Activated CD4-positive, alpha-beta T cell treated with anti-CD3 and anti-CD28 coated beads, Interleukin-2, amount 50 U/mL, for 48 hours (primary cell): ENCODE data around the gene PBXIP1.
A peak's percentile ranks its signal among the peaks of the same experiment; 100 is the strongest.
"Not testable (repeated sequence)": the region's sequence is repeated elsewhere in the genome, so short reads cannot be mapped to it uniquely, and the experiment has no call there.

Source experiments
- DNase-seq, 2 experiments: peaks; one replicate each; pipeline ENCODE4 v3.0.0-alpha.2; 2020

Gene PBXIP1

DNA sequence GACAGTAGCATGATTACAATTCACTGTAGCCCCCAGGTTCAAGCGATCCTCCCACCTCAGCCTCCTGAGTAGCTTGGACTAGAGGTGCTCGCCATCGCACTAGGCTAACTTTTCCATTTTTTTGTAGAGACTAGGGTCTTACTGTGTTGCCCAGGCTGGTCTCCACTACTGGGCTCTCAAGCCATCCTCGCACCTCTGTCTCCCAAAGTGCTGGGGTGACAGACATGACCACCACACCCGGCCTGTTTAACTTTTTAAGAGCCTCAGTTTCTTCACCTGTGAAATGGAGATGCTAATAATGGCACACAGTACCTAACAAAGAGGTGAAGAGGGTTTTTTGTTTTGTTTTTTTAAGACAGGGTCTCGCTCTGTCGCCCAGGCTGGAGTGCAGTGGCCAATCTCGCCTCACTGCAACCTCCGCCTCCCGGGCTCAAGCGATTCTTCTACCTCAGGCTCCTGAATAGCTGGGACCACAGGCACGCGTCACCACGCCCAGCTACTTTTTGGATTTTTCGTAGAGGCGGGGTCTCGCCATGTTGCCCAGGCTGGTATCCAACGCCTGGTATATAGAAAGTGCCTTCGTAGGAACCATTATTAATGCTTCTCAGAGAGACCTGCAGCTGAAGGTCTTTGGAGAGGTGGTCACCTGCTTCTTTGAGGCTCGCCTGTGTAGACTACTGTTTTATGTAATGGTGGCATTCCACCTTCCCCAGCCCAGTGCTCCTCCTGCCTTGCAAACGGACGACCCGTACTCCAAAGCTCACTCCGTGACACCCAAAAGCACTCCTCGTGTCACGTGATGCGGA lies 19.9 kb downstream of the PBXIP1 start:
- DNase-seq, result peak; percentile 35 to 52

DNA sequence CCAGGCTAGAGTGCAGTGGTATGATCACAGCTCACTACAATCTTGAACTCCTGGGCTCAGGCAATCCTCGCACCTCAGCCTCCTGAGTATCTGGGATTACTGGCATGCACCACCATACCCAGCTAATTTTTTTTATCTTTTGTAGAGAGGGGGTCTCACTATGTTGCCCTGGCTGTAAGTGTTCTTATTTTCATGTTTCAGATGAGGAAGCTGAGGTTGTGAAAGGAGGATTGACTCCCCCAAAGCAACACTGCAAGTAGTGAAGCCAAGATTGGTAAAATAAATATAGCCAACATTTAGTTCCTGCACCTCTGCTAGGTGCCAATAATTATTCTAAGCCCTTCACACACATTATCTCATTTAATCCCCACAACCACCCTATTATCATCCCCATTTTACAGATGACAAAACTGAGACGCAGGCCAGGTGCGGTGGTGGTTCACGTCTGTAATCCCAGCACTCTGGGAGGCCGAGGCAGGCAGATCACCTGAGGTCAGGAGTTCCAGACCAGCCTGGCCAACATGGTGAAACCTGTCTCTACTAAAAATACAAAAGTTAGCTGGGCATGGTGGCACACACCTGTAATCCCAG lies 21.4 kb downstream of the PBXIP1 start:
- DNase-seq, result no peak

DNA sequence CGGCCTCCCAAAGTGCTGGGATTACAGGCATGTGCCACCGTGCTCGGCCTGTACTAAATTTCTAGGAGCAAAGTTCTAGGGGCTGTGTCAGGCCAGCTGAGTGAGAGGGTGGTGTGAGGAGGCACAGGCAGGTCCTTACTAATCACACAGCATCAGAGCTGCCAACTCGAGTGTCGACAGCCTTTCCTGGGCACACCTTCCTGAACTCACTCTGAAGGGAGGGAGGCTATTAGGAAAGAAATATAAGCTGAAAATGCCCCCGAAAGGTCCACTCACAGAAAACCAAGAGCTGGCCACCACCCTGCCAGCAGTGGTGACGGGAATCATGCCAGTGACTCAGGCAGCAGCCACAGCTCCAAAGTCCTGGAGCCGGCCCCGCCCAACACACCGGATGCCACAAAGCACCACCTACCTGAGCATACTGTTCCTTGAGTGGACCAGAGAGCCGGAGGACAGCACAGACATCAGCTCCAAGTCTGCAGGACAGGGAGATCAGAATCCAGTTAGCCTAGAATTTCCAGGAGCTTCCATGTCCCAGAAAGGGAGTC lies 23.9 kb downstream of the PBXIP1 start:
- DNase-seq, result no peak

DNA sequence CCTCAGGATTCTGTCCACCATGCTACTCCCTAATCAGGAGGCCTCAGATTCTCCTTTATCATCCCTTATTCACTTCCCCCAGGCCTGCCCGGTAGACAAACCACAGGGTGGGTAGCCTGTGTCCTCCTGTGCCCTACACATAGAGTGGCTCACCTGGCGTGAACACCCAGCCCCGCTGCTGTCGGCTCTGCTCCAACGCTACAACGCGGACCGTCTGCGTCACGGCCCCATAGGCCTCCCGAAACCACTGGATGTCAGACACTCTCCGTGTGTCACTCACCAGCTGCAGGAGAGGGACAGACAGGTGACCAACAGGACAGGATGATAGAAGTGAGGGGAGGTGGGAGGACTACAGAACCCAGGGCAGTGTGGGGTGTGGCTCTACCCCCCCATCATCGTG lies 29.7 kb downstream of the PBXIP1 start:
- DNase-seq, result no peak

DNA sequence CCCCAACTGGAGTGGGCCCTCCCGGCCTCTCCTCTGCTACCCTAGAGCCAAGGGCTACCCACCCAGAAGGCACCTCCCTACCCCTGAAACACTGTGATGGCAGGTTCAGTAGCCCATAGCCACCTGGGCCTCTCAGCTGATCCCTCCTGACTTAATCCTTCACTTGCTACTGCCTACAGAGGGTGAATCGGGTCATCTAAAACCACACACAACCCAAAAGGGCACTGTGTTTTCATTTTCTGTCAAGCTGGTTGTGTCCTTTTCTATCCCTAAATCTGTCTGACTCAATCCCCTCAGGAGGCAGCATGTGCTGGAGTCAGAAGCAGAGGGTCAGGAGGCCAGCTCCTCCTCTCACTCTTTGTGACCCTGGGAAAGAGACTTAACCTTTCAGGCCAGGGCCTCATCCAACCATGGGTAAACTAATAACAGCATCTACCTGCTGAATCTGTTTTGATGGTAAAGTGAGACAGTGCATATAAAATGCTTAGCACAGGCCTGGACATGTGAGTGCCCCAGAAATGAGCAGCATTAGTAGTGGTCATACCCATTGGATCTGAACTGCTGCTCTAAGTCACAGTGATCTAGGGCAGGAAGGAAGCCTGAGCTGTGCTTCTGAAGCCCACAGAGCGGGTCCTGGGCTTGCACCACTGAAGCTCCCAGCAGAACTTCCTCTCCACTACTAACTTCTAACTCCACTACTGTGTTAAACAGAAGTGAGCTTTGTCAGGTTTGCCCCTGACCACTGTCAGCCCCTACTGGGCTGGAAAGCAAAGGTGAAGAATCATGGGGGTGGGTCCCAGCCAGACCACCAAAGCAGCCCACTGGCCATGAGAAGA lies 30.3 kb downstream of the PBXIP1 start:
- DNase-seq, result no peak

DNA sequence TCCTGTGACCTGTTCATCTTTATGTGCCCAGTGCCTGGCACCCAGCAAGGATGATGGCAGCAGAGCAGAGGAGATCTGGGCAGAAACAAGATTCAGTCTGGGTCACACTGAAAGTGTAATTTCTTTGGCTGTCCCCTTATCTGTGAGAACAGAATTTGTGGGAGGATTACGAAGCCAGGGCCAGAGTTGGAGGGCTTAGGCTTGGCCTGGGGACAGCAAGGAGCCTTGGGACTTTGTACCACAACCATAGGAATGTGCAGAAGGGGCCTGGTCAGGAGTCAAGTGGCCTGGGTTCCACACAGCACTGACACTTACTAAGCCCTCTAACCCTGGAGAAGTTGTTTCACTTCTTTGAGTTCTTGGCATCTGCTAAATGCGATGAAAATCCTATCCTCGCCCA lies 32.2 kb downstream of the PBXIP1 start:
- DNase-seq, result no peak

DNA sequence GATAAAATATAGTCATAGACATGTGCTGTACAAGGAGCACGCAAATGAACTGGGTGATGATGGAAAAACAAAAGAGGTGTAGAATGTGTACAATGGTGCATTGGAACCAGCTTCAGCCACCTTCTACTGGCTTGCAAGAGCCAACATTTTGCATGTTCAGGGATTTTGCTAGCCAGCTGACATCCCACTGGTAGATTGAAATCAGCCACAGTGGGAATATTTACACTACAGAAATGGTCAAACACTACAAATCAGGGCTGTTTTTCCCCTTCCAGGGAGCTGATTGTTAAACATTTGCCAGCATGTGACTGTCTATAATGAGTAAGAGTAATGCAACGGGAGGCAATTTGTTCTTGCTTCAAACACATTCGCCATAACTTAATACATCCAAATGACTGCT lies 42.6 kb downstream of the PBXIP1 start:
- DNase-seq, result no peak

DNA sequence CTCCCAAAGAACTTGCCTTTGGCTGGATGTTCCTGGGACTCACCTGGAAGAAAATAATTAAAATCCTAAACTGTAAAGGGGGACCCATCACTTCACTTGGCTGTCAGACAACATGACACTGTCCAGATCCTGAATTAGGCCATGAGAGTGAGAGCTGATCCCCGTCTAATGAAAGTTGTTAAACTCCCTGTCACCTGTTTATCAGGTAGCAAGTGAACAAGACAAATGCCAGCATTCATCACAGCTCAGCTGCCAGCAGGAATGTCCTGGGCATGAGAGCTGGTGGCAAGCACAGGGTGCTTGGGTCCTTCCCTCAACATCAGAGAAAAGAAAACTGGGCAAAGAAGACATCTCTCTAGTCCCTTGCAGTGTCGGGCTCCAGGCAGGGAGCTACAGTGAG lies 43.1 kb downstream of the PBXIP1 start:
- DNase-seq, result no peak

DNA sequence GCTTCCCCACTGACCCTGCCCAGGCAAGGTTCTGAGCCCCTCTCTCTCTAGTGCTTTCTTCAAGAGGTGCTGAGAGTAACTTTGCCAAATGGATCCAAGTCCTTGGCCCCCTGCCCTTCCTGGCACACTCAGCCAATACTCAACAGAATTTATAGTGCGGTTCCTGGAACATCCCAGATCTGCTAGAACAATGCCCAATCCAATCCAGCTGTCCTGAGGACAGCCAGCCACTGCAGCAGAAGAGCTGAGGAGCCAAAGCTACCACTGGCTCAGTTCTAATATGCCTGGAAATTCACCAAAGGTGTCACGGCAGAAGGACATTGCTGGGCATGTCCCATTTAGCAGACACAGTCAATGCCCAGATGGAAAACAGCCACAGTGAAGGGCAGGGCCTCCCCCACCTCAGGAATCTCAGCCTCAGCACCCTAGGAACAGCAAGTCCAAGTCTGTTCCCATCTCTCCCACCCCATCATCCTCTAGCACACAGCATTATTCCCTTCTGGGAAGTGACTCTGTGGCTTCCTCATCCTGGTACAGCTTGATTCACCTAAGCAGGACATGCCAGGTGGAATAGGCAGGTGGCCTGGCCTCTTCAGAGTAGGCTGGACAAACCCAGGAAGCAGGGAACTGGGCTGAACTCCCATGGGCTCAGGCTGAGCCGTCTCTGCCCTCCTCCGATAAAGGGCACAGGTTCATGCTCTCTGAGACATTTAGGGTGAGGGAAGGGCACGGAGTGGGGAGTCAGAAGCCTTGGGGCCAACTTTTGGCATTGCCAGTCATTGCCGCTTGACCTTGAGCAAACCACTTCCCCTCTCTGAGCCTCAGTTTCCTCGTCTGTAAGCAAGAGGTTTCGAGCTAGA lies 44.0 kb downstream of the PBXIP1 start:
- no peak for DNase-seq

DNA sequence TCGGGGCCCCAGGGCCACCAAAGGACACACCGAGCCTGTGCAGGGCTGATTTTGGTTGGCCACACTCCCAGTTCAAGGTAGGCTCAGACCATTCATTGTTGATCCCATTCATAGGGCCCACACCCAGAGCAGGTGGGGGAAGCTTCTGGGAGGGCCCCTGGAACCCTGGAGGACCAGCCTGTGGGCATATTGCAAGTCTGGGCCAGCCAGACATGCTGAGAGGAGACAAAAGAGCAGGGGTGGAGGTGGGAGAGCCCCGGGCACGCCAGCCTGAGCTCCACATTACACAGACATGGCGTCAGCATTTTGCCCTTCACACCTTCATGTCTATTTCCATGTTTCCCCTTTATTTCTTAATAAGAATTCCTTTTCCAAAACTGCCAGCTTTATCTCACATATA lies 45.0 kb downstream of the PBXIP1 start:
- no peak for DNase-seq

DNA sequence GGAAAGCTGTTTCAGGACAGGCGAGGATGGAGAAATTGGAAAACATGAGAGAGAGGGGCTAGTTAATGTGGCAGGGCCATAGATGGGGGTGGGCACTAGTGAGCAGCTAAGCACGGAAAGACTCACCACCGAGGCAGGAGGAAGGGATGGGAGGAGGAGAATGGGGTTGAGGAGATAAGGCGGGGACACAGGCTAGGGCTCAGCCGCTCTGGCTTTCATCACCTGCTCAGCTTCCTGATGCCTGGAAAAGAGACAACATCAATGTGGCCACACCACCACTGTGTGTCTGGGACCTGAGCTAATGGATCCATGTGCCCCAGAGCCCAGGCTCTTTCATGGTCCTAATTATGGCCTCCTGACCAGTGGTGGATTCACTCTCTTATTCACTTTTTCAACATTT lies 47.0 kb downstream of the PBXIP1 start:
- DNase-seq, result no peak

DNA sequence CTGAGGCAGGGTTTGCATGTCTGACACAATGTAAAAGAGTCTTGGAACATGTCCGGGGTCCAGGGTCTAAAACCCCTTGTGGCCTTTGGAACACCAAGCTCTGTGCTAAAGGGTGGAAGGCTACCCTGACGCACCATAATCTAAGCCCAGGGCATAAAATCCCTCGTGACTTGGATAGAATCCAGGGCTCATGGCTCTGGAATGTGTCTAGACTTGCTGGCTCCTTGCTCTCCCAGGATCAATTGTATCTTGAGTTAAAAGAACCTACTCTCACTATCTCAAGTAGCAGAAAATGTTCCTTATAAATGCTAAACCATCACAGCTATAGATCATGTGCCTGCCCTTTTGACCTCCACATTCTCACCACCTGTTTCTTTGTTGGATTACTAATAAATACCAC lies 47.8 kb downstream of the PBXIP1 start:
- DNase-seq, result not testable (repeated sequence)

DNA sequence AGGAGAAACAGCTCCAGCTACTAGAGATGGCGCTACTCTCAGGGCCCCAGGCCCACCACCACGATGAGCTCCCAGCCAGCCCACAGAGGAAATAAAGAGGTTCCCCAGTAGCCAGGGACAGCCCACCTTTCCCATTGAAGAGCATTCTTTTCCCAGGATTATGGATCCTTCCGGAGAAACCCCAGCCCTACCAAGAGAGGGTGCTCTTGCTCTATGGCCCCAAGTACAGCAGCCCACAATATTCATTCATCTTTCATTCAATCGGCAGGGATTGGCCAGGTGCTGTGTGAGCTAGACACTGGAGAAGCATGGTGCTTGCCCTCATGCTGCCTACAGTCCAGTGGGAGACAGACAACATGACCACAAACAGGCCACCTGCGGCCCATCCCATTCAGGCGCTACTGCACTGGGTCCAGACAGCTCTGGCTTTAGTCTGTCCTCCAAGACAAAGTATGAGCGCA lies 49.2 kb downstream of the PBXIP1 start:
- DNase-seq, result no peak

DNA sequence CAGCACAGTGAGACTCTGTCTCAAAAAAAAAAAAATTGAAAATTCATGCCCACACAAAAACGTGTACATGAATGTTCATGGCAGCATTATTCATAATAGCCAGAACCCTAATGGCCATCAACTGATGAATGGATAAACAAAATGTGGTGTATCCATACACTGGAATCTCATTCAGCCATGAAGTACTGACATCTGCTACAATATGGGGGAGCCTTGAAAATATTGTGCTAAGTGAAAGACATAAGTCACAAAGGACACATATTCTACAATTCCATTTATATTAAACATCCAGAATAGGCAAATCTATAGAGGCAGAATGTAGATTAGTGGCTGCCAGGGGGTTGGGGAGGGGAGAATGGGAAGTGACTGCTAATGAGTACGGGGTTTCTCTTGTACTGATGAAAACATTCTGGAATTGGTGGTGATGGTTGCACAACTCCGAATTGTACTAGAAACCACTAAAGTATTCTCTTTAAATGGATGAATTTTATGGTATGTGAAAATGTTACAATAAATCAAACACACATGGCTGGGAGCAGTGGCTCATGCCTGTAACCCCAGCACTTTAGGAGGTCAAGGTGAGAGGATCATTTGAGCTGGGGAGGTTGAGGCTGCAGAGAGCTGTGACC lies 52.8 kb downstream of the PBXIP1 start:
- no peak for DNase-seq

DNA sequence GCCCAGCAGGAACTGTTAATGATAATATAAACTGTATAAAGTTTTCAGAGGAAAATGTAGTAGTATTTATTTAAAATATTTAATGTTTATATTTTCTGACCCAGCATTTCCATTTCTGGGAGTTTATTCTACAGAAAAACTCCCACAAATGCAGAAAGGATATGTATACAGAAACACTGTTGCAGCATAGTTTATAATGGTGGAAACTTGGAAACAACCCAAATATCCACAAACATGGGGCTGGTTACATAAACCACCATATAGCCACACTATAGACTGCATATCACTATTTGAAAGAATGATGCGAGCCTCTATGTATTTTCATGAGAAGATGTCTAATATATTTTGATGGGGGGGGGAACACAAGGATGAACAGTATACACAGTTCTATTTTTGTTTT lies 54.3 kb downstream of the PBXIP1 start:
- no peak for DNase-seq

DNA sequence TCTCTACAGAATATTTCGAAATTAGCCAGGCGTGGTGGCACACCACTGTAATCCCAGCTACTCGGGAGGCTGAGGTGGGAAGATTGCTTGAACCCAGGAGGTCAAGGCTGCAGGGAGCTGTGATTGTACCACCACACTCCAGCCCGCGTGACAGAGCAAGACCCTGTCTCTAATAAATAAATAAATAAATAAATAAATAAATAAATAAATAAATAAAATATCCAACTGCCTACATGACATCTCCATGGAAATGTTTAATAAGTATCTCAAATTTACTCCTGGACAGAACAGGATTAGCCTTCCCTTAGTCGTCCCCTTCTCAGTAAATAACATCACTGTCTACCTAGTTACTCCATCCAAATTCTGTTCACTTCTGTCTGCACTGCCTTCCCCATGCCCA lies 56.9 kb downstream of the PBXIP1 start:
- DNase-seq, result no peak

DNA sequence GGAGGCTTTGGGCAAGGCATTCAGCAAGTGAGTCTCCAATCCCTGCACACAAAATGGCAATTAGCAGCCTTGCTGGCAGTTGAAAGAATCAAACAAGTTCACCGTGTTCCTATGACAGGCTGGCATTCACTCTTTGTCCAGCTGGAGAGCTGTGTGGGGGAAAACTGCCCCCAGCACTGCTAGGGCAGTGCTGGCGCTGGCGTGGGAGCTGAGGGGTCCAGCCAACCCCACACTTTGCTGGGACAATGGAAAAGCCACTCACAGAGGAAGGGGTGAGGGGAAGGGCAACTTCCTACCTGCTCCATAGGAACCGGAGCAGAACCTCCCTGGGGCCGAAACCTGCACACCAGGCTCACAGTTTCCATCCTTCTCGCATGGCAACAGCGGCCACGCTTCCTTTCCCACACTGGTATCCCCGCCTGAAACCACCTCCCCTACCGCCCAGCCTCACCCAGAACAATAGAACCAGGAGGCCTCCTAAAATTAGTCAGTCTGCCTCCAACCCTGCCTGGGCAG lies 59.1 kb downstream of the PBXIP1 start:
- DNase-seq, result no peak

DNA sequence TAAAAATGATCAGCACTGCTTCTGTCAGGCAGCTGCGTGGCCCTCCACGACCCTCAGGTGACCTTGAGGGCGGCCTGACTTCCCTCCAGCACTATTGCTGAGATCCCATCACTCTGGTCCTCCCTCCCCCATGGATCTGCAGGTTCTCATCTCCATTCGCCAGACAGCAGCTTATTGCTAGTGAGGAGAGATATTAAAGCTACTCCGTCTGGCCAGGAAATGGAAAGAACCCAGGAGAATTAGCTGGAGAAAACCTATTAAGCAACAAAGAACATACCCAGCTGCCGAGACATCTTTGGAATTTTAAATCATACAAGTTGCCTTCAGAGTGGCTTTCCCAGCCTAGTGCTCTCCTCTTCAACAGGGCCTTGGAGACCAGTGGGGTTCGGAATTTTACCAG lies 60.1 kb downstream of the PBXIP1 start:
- no peak for DNase-seq
